Measurements from ENCODE around the gene SPDEF. TPM values are rescaled to one million over a fixed set of nuclear protein-coding genes. Genes with fewer than 3 reads are reported as not detected.

SPDEF gene
- total RNA-seq, 1 donor from 2014 or later, result not detected

DNA sequence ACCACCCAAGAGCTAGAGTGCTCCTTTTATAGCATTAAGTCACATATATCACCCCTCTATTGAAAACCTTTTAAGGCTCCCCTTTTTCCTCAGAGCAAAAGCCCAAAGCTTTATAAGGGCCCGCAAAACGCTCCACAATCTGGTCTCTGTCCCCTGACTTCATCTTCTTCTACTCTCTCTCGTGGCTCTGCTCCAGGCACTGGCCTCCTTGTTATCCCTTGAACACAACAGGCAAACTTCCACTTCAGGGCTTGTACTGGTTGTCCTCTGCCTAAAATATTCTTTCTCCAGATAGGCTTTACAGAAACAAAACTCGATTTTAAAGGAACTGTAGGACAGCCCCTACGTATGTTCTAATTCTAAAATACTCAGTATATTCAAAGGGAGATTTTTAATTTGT is 44.0 kb upstream of the SPDEF start:
- Histone ChIP-seq H3K4me3 (no peak overlapping the region), H3K36me3 (no peaks in the 10 kb centered on the region), H3K27me3 (no peaks in the 10 kb centered on the region), H3K27ac (no peak overlapping the region), H3K4me1 (peaks cover 47% of the 10 kb centered on the region), H3K9me3 (no peaks in the 10 kb centered on the region)
- intact Hi-C loops (cut with DNase I), result no loop called here
- TF ChIP-seq POLR2AphosphoS5 (IDR thresholded peaks at IDR 0.05; ENCODE audit: insufficient read depth in 1 of 2, low read depth in 1 of 2) (no peak), POLR2A (IDR thresholded peaks at IDR 0.05) (no peak)
- TF ChIP-seq, protein P1, sequence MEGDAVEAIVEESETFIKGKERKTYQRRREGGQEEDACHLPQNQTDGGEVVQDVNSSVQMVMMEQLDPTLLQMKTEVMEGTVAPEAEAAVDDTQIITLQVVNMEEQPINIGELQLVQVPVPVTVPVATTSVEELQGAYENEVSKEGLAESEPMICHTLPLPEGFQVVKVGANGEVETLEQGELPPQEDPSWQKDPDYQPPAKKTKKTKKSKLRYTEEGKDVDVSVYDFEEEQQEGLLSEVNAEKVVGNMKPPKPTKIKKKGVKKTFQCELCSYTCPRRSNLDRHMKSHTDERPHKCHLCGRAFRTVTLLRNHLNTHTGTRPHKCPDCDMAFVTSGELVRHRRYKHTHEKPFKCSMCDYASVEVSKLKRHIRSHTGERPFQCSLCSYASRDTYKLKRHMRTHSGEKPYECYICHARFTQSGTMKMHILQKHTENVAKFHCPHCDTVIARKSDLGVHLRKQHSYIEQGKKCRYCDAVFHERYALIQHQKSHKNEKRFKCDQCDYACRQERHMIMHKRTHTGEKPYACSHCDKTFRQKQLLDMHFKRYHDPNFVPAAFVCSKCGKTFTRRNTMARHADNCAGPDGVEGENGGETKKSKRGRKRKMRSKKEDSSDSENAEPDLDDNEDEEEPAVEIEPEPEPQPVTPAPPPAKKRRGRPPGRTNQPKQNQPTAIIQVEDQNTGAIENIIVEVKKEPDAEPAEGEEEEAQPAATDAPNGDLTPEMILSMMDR (IDR thresholded peaks at IDR 0.05), result no peak
- no peak for DNase-seq (ENCODE audit: extremely low spot score in 2 of 2)

DNA sequence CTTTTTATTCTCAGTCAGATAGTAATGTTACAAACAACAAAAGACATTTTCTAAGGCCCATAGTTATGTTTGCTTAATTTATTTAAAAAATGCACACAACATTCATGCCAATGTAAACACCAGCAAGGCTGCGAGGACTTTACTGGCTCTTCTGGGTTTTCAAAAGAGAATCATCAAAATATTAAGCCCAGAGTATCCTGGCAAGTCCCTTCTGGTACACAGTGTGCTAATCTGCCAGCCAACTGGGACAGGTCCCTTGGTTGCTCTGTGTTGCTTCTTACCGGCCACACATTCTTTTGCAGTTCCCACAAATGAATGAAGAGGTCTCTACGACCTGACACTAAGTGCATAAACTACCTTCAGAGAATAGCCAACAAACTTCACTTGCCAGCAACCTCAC is 42.6 kb upstream of the SPDEF start:
- H3K4me3 ChIP-seq, result no peak overlapping the region
- H3K27me3 ChIP-seq, result no peaks in the 10 kb centered on the region
- no peak overlapping the region for H3K27ac ChIP-seq
- no peaks in the 10 kb centered on the region for H3K36me3 ChIP-seq
- H3K9me3 ChIP-seq, result no peaks in the 10 kb centered on the region
- DNase-seq (ENCODE audit: extremely low spot score in 2 of 2), result no peak
- TF ChIP-seq POLR2AphosphoS5 (IDR thresholded peaks at IDR 0.05; ENCODE audit: insufficient read depth in 1 of 2, low read depth in 1 of 2) (no peak), POLR2A (IDR thresholded peaks at IDR 0.05) (no peak)
- TF ChIP-seq, protein P1 (IDR thresholded peaks at IDR 0.05), result no peak
- peaks cover 59% of the 10 kb centered on the region for H3K4me1 ChIP-seq
- intact Hi-C loops (cut with DNase I), result no loop called here

DNA sequence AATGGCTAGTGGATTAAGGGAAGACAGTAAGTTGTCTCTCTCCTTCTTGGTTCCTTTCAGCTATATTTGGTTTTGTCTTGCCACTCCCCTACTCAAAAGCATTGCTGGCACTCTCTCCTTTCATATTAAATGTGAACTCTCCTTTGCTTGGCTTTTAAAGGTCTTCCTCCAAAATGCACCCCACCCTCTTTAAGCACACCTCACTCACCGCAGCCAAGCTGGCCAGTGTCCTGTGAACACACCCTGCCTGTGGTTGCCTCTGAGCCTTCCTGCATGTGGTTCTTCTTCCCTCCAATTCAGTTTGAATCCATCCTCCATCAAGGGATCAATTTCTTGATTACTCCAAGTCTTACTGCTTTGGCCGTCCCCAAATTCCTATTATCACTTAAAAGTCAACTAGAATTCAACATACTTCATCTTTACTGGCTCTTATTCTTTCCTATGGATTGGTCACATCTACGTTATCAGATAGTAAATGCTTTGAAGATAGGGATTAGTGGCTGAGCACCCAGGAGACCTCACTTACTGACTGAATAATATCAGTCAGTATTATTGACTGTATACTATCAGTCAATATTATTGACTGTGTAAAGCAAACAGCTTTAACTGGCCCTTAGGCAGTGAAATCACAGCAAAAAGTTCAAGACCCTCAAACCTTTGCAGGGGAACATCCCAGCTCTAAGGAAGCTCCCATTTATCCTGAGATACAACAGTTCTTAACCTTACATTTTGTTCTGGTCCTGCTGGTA is 41.6 kb upstream of the SPDEF start:
- Histone ChIP-seq H3K9me3 (no peaks in the 10 kb centered on the region), H3K27me3 (no peaks in the 10 kb centered on the region), H3K4me1 (peaks cover 64% of the 10 kb centered on the region), H3K4me3 (no peak overlapping the region), H3K36me3 (no peaks in the 10 kb centered on the region), H3K27ac (no peak overlapping the region)
- no peak for TF ChIP-seq POLR2AphosphoS5 (IDR thresholded peaks at IDR 0.05; ENCODE audit: insufficient read depth in 1 of 2, low read depth in 1 of 2)
- TF ChIP-seq POLR2A (IDR thresholded peaks at IDR 0.05), result no peak
- TF ChIP-seq, protein P1 (IDR thresholded peaks at IDR 0.05), result no peak
- intact Hi-C loops (cut with DNase I), result no loop called here
- DNase-seq (ENCODE audit: extremely low spot score in 2 of 2), result no peak

DNA sequence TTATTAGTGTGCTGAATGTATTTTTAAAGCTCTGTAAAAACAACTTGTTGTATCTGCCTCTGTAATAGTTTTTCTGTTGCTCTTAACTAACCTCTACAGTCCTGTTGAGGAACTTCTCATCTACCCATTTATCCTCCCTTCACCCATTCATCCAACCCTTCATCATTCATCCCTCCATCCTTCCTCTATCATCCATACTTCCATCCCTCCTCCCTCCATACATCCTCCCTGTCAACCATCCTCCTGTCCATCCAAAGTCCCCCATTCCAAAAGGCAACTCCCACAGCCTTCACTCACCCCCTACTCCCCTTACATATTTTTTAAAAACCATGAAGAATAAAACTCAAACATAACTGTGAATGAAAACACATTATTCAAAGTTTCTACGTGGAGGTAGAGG is 40.7 kb upstream of the SPDEF start:
- intact Hi-C loops (cut with DNase I), result no loop called here
- H3K4me1 ChIP-seq, result peaks cover 64% of the 10 kb centered on the region
- DNase-seq (ENCODE audit: extremely low spot score in 2 of 2), result no peak

More for the DNA sequence above, 40.7 kb upstream of the SPDEF start:
- no peaks in the 10 kb centered on the region for H3K27me3 ChIP-seq
- no peak overlapping the region for H3K27ac ChIP-seq
- H3K36me3 ChIP-seq, result no peaks in the 10 kb centered on the region
- no peak overlapping the region for H3K4me3 ChIP-seq
- H3K9me3 ChIP-seq, result no peaks in the 10 kb centered on the region
- no peak for TF ChIP-seq POLR2A (IDR thresholded peaks at IDR 0.05)
- TF ChIP-seq, protein P1 (IDR thresholded peaks at IDR 0.05), result no peak
- TF ChIP-seq POLR2AphosphoS5 (IDR thresholded peaks at IDR 0.05; ENCODE audit: insufficient read depth in 1 of 2, low read depth in 1 of 2), result no peak

Data from vagina (tissue), 2 donors.